NCI-H1105 (cell line): Measurements from ENCODE around the gene ZNF480.
"Not testable (repeated sequence)": the region's sequence is repeated elsewhere in the genome, so short reads cannot be mapped to it uniquely, and the experiment has no call there.

ENCODE experiments used
- DNase-seq: peaks from one replicate; lab custom pipeline; 2025; lab: John Stamatoyannopoulos, UW

Gene ZNF480

GRCh38 chr19:52296773-52297600 is at the start of gene ZNF480:
ZNF480 (plus strand) TSS chr19:52297169; CDS start chr19:52300413, 3,244 bp downstream.
- DNase-seq = peak; percentile 87

DNA sequence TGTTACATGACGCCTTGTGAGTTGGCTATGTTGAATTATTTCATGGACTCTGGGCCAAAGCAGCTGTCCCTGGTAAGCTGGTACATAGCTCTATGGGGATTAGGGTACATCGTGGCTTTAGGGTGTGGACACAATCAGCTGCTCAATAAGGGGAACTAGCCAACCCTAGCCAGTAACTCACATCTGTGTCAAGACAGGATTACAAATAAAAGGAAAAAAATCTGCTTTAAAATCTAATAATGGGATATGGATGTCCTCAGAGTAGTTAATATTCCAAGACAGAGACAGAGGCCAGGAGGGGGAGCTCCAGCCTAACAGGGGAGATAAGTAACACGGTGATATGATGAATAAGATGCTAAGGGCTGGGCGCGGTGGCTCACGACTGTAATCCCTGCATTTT is 48.7 kb upstream of the ZNF480 start:
- DNase-seq = peak; percentile 6

DNA sequence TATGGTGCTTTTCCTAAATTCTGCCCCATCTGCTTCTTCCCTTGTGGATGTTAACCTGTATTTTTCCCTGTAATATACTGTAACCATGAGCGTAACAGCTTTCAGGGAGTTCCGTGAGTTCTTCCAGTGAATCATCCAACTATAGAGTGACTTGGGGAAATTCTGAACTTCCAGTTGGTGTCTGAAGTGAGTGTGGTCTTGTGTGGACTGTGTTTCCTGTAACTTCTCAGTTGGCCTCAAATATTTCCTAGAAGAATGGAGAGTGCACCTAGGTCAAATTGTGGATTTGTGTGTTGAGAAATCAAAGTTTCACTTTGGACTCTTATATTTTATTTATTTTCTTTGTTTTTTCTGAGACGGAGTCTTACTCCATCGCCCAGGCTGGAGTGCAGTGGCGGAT is 38.5 kb upstream of the ZNF480 start:
- DNase-seq = no peak

GRCh38 chr19:52265556-52265955 is 31.4 kb upstream of the ZNF480 start:
- DNase-seq = not testable (repeated sequence)

GRCh38 chr19:52269338-52270261 is 27.4 kb upstream of the ZNF480 start, which contains the start of gene ZNF766:
ZNF766 (plus strand) TSS chr19:52269587; CDS start chr19:52269614, 27 bp downstream.
- peak; percentile 98 for DNase-seq

GRCh38 chr19:52270266-52270885 is 26.6 kb upstream of the ZNF480 start:
- peak; percentile 19 for DNase-seq

DNA sequence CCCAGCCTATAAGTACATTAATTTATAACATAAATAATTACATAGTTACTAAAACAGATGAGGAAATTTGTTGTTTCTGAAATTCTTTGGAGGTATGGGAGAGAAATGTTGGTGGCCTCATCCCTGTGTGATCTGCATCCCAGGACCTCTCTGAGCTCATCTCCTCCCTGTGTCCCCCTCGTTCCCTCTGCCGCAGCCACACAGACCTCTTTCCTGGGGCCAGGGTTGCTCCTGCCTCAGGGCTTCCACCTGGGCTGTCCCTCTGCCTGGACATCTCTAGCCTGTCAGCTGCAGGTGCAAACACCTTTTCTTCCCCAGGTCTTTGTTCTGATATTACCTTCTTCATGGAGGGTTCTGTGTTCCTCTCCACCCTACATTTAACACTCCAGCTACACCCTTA is 23.7 kb upstream of the ZNF480 start:
- DNase-seq = no peak

DNA sequence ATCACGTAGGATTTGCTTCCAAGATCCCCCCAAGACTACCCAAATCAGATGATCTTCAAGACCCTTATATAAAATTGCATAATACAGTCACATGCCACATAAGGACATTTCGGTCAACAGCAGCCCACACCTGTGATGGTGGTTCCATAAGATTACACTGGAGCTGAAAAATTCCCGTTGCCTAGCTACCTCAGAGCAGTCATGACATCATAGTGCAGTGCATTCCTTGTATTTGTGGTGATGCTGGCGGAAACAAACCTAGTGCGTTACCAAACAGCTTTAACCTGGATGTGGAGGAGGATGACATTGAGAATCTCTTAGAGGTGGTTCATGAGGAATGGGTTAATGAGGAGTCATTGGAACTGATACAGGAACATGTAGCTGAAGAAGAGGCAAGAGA is 22.8 kb upstream of the ZNF480 start:
- DNase-seq = no peak

GRCh38 chr19:52275988-52276387 is 21.0 kb upstream of the ZNF480 start:
- DNase-seq = no peak

- no peak for DNase-seq
Observed at GRCh38 chr19:52277471-52277870, 19.5 kb upstream of the ZNF480 start.

DNA sequence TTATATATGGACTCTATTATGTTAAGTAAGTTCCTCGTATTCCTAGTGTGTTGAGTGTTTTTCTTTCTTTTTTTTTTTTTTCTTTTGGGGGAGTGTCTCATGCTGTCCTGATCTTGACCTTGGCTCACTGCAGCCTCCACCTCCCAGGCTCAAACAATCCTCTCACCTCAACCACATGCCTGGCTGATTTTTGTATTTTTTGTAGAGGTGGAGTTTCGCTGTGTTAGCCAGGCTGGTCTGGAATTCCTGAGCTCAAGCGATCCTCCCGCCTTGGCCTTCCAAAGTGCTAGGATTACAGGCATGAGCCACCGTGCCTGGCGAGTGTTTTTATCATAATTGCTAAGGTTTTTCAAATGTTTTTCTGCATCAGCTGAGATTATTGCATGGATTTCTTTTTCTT is 10.7 kb upstream of the ZNF480 start:
- DNase-seq = no peak

DNA sequence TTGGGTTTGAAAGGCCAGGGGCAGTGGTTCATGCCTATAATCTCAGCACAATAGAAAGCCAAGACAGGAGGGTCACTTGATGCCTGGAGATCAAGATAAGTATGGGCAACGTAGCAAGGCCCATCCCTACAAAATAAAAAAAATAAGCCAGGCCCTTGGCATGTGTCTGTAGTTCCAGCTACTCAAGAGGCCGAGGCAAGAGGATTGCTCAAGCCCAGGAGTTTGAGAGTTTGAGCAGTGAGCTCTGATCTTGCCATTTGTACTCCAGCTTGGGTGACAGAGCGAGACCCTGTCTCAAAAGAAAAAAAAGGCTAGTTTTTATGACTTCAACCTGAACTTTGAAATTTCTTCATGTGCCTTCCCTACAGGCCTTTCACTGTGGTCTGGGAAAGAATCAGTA is 5.2 kb upstream of the ZNF480 start:
- DNase-seq = no peak

DNA sequence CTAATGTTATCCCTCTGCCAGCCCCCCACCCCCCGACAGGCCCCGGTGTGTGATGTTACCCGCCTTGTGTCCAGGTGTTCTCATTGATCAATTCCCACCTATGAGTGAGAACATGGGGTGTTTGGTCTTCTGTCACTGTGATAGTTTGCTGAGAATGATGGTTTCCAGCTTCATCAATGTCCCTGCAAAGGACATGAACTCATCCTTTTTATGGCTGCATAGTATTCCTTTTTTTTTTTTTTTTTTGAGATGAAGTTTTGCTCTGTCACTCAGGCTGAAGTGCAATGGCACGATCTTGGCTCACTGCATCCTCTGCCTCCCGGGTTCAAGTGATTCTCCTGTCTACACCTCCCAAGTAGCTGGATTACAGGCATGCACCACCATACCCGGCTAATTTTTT is 4.0 kb upstream of the ZNF480 start:
- not testable (repeated sequence) for DNase-seq

DNA sequence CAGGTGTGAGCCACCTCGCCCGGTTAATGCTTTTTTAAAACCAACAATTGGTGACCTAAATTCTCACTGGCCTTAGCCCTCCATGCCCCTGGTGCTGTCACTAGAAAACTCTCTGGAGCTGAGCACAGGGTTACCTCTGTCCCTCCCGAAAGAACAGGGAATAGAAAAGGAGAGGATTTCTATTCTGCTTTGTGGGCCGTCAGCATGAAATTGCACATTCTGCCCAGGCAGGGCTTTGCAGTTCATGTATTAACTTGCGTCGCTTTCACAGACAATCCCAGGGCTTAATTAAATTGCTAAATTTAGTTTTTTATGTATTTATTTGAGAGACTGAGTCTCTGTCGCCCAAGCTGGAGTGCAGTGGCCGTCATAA is 583 bp upstream of the ZNF480 start:
- no peak for DNase-seq

DNA sequence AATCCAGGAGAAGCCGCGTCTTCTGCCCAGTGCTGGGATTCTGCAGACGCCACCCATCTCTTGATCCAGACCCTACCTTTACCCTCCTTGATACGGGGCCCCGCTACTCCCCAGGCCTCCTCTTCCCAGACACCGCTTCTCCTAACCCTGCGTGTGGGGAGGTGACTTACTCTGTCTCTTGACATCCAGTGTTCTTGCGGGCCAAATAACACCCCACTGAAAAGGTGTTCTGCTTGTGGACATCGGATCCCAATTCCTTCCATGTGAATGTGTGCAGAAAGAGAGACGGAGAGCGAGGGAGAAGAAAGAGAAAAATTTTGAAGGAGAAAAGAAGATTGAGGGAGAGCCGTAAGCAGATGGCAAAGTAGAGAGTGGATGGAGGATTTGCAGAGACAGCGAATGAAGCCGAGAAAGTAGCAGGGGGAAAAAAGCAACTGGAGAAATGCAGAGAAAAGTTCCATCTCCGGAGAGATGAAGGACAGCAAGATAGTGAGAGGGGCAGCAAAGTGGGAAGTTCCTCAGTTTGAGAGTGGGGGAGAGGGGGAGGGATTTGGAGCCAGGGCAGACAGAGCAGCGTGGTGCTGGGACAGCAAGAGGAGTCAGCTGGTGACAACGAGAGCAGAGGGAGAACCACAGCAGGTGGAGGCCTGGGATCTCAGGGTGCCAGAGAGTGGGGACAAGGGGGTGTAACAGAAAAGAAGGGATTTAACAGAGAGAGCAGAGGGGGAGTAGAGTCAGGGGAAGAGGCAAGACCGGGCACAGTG is 814 bp downstream of the ZNF480 start:
- DNase-seq = no peak

DNA sequence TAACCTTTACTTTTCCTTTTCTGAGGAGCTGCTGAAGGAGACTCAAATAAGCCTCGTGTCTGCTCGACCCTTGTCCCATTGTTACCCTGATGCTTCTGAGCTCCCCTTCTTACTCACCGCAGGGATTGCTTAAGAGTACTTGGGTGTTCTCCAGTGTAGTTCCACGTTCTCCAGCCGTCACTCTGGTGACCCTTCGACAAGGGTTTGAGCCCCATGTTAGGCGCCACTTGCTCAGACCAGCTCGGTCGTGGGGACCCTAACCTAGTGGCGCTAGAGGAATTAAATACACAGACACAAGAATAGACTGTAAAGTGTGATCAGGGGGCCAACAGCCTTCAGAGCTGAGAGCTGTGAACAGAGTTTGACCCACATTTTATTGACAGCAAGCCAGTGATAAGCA is 10.3 kb downstream of the ZNF480 start:
- no peak for DNase-seq

- DNase-seq = no peak
Observed at GRCh38 chr19:52322429-52322828, 25.5 kb downstream of the ZNF480 start.

- no peak for DNase-seq
Observed at GRCh38 chr19:52331757-52332156, 34.8 kb downstream of the ZNF480 start.

GRCh38 chr19:52335768-52336116 is 38.8 kb downstream of the ZNF480 start:
- no peak for DNase-seq

- DNase-seq = peak; percentile 75
Observed at GRCh38 chr19:52336117-52336790, 39.3 kb downstream of the ZNF480 start, which contains the start of gene ZNF610. ZNF610 (plus strand) TSS chr19:52336243; CDS start chr19:52349173, 12,930 bp downstream.

DNA sequence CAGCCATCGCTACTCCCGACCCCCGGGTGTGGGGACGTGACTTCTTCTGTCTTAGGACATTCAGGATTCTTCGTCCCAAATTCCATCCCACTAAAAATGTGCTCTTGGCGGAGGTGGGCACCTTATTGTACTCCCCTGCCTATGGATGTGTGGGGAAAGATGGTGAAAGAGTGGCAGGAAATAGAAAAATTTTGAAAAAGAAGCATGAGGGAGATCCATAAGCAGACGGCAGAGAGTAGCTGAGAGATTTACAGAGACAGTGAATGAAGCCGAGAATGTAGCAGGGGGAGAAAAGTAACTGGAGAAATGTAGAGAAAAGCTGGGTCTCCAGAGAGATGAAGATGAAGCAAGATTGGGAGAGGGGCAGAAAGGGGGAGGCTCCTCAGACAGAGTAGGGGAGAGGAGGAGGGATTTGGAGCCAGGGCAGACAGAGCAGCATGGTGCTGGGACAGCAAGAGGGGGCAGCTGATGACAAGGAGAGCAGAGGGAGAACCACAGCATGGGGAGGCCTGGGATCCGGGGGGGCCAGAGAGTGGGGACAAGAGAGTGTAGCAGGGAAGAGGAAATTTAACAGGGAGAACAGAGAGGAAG is 39.9 kb downstream of the ZNF480 start:
- DNase-seq = no peak
